Colonic mucosa (tissue), 4 donors: ENCODE results near the gene IQCN. TPM values are rescaled to one million over a fixed set of nuclear protein-coding genes. Genes with fewer than 3 reads are reported as not detected.

ENCODE experiments used
- DNase-seq: peaks from one replicate; pipeline ENCODE4 v3.0.0-alpha.2; 2020
- H3K27ac ChIP-seq: fragments of 200-600 bp; one replicate; pipeline ENCODE4 v1.8.0; 2021
- H3K27me3 ChIP-seq: fragments of 200-600 bp; one replicate; pipeline ENCODE4 v1.8.0; 2021
- H3K36me3 ChIP-seq: fragments of 200-600 bp; one replicate; pipeline ENCODE4 v1.8.0; 2021
- H3K4me1 ChIP-seq: fragments of 200-600 bp; one replicate; pipeline ENCODE4 v1.8.0; 2021; ENCODE audit warnings: mild to moderate bottlenecking
- H3K4me3 ChIP-seq: fragments of 200-600 bp; one replicate; pipeline ENCODE4 v1.8.0; 2021
- H3K9ac ChIP-seq, 2 donors: one replicate each; pipeline ENCODE4 v1.7.0; 2013; ENCODE audit warnings: control low read depth in 2 of 2, low read depth in 2 of 2, low read length in 2 of 2
- H3K9me3 ChIP-seq: fragments of 200-600 bp; one replicate; pipeline ENCODE4 v1.8.0; 2021
- intact Hi-C: fragments of 100-400 bp; cut with DNase I; formaldehyde crosslinking; loops from one replicate; pipeline ENCODE4 v1.14.1; 2022
- total RNA-seq, 2 donors: library from RNA; stranded (reverse); fragmentation: NEBNext Ultra II Directional in 1 of 2; extraction: Animal tissue kit (Norgen Biotek cat#: 25700) in 1 of 2; gene quantifications; one replicate each; pipeline ENCODE4 v1.2.1, GENCODE V29; 2021
- TF ChIP-seq, protein P1 (sequence below): fragments of 200-600 bp; IDR thresholded peaks from one replicate; pipeline ENCODE4 v1.8.0; 2022; ENCODE audit warnings: antibody characterized with exemption, mild to moderate bottlenecking
- donor health status: healthy.
- donor health status: DM: no; HTN: no; CAD: no.
- donor health status: DM: no; HTN: no; CAD: no.

IQCN gene
- total RNA-seq, 2 donors from 2014 or later = 1.7 to 3.0 TPM

DNA sequence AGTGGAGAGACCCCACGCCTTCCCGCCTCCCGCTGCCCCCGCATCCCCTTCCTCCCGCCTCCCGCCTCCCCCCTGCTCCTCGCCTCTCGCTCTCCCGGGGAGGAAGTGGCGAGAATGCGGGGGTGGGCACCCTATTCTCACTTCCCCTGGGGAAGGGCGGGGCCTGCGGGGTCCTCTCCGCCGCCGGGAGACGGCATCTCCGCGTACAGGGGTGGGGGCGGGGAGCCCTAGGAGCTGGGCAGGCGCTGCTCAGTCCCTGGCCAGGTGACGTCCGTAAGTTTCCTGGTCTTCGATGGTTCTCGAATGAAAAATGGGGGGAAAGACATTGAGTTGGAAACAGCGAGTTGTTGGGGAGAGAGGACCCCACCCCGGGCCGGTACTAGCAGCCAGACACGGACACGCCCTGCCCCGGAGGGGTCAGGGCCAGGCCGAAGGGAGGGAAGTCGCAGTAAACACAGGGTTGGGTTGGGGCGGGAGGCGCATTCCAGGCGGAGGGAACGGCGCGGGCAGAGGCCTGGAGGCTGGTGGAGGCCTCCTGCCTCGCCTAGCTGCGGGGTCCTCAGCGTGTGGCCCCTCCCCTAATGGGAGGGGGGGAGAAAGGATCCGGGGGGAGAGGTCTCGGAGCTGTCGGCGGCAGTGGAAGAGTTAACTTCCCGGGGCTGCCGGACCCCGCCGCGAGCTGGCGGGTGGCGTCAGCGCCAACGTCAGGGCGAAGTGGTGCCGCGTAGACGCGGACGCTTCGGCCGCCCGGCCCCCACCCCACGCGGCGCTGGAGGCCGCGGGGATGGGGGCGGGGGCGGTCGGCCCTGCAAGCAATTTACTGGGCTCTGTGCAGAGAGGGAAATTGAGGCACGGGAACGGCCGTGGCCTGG is 17.6 kb upstream of the IQCN start:
- H3K36me3 ChIP-seq = no peaks in the 10 kb centered on the region
- H3K9ac ChIP-seq = peak overlapping the region; percentile 75 to 88
- peak overlapping the region; percentile 86 for H3K27ac ChIP-seq
- H3K4me1 ChIP-seq = peaks cover 10% of the 10 kb centered on the region
- intact Hi-C loops = no loop called here
- TF ChIP-seq, protein P1, sequence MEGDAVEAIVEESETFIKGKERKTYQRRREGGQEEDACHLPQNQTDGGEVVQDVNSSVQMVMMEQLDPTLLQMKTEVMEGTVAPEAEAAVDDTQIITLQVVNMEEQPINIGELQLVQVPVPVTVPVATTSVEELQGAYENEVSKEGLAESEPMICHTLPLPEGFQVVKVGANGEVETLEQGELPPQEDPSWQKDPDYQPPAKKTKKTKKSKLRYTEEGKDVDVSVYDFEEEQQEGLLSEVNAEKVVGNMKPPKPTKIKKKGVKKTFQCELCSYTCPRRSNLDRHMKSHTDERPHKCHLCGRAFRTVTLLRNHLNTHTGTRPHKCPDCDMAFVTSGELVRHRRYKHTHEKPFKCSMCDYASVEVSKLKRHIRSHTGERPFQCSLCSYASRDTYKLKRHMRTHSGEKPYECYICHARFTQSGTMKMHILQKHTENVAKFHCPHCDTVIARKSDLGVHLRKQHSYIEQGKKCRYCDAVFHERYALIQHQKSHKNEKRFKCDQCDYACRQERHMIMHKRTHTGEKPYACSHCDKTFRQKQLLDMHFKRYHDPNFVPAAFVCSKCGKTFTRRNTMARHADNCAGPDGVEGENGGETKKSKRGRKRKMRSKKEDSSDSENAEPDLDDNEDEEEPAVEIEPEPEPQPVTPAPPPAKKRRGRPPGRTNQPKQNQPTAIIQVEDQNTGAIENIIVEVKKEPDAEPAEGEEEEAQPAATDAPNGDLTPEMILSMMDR = no peak
- H3K4me3 ChIP-seq = peak overlapping the region; percentile 48
- peak; percentile 88 for DNase-seq
- H3K9me3 ChIP-seq = no peaks in the 10 kb centered on the region
- H3K27me3 ChIP-seq = no peaks in the 10 kb centered on the region

DNA sequence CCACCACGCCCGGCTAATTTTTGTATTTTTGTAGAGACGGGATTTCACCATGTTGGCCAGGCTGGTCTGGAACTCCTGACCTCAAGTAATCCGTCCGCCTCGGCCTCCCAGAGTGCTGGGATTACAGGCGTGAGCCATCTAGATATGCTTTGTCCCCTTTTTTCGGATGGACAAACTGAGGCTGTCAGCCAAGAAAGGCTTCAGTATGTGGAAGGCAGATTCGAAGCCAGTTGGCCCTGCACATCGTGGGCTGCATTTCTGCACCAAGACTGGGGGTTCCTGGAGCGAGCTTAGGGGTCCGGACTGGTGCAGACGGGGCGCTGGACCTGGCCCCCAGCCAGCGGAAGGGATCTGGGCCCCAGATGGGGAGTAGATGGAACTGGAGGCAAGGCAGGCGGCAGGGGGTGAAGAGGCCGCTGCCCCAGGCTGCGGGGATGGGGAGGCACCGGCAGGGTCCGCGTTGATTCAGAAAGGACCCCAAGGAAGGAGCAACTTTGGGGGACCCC is 16.8 kb upstream of the IQCN start:
- Histone ChIP-seq H3K27ac (peak overlapping the region; percentile 86), H3K27me3 (no peaks in the 10 kb centered on the region), H3K36me3 (no peaks in the 10 kb centered on the region), H3K4me3 (peak overlapping the region; percentile 48), H3K9me3 (no peaks in the 10 kb centered on the region), H3K4me1 (peaks cover 10% of the 10 kb centered on the region), H3K9ac (peak overlapping the region; percentile 52 to 75)
- no peak for DNase-seq
- intact Hi-C loops = no loop called here
- TF ChIP-seq, protein P1 = no peak

DNA sequence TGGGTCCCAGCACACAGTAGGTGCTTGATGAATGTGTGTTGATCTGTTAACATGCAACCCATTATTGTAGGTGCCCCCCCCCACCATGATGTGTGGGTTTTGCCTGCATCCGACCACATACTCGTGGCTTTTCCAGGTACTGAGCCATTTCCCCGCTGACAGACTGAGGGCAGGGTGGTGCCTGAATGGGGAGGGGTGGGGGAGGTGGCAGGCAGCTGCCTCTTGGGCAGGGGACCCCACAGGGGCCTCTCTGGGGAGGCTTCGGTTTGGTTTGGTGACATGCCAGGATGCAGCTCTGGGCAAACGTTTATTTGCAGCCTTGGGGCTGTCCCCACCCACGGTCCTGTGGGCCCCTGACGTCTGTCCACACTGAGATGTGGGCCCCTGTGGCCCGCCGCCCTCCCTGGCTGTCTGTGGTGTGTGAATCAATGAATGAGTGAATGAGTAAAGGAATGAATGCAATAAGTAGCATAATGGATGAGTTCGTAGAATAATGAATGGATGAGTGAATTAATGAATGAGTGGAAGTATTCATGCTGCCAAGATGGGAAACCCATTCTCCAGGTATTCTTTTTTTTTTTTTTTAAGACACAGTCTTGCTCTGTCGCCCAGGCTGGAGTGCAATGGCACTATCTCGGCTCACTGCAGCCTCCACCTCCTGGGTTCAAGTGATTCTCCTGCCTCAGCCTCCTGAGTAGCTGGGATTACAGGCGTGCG is 16.2 kb upstream of the IQCN start:
- H3K27ac ChIP-seq = peak overlapping the region; percentile 46
- TF ChIP-seq, protein P1 = no peak

DNA sequence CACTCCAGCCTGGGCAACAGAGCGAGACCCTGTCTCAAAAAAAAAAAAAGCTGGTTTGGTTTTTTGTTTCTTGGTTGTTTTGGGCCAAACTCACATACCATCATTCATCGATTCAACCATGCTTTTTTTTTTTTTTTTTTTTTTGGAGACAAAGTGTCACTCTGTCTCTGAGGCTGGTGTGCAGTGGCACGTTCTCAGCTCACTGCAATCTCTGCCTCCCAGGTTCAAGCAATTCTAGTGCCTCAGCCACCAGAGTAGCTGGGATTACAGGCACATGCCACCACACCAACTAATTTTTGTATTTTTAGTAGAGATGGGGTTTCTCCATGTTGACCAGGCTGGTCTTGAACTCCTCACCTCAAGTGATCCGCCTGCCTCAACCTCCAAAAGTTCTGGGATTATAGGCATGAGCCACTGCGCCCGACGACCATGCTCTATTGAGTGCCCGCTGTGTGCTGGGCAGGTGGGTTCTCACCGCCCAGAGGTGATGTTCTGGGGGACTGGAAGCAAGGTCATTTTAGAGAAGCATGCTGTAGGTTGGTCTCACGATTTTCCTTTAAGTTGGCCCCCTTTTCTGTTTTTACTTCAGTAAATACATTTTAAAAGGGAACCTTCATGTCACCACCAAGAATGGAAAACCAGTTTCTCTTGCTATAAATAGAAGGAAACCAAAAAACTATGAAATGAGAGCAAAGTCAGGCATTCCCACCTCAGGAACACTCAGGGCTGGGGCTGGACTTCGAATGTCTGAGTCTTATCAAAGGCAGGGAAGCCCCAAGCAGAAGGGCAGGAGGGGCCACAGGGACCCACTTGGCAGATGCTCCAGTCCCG is 15.4 kb upstream of the IQCN start:
- H3K4me3 ChIP-seq = no peak overlapping the region
- H3K36me3 ChIP-seq = no peaks in the 10 kb centered on the region
- no peaks in the 10 kb centered on the region for H3K9me3 ChIP-seq
- peak overlapping the region; percentile 46 for H3K27ac ChIP-seq
- H3K27me3 ChIP-seq = no peaks in the 10 kb centered on the region
- DNase-seq = no peak
- intact Hi-C loops = no loop called here
- TF ChIP-seq, protein P1 = no peak
- H3K4me1 ChIP-seq = peaks cover 10% of the 10 kb centered on the region
- peak overlapping the region in 1 of 2 donors; percentile 43 for H3K9ac ChIP-seq

More for the DNA sequence above, 16.2 kb upstream of the IQCN start:
- no peak overlapping the region for H3K4me3 ChIP-seq
- H3K9ac ChIP-seq = peak overlapping the region in 1 of 2 donors; percentile 43
- no peaks in the 10 kb centered on the region for H3K9me3 ChIP-seq
- peaks cover 10% of the 10 kb centered on the region for H3K4me1 ChIP-seq
- intact Hi-C loops = no loop called here
- H3K27me3 ChIP-seq = no peaks in the 10 kb centered on the region
- H3K36me3 ChIP-seq = no peaks in the 10 kb centered on the region
- no peak for DNase-seq
